HL-60 (cell line): Measurements from ENCODE around the gene CLCF1.

ENCODE experiments used
- POLR2AphosphoS5 ChIP-seq: IDR thresholded peaks from 2 replicates; pipeline ENCODE4 v1.6.1; 2012; ENCODE audit warnings: low read depth
- TF ChIP-seq, protein P1 (sequence below): IDR thresholded peaks from one replicate; pipeline ENCODE4 v1.5.1; 2011; ENCODE audit warnings: low read length, control low read depth, inconsistent platforms; ENCODE audit not compliant: insufficient read depth

DNA sequence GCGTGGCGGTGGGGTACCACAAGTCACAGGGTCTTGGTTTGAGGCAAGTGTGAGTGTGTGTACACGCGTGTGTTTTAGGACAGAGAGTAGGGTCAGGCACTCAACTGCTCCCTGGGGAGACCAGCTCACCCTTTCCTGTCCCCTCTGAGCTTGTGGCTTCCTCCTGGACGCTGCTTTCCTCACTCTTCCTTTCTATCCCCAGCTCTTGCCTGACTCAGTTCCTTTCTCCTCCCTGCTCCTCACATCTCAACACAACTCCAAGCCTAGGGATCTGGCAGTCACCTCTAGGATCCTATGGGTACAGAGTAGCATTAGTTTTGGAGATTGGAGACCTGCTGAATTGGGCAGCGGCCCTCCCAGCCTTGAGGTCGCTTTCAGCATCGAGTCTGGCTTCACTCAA is 4.1 kb downstream of the CLCF1 start:
- TF ChIP-seq, protein P1, sequence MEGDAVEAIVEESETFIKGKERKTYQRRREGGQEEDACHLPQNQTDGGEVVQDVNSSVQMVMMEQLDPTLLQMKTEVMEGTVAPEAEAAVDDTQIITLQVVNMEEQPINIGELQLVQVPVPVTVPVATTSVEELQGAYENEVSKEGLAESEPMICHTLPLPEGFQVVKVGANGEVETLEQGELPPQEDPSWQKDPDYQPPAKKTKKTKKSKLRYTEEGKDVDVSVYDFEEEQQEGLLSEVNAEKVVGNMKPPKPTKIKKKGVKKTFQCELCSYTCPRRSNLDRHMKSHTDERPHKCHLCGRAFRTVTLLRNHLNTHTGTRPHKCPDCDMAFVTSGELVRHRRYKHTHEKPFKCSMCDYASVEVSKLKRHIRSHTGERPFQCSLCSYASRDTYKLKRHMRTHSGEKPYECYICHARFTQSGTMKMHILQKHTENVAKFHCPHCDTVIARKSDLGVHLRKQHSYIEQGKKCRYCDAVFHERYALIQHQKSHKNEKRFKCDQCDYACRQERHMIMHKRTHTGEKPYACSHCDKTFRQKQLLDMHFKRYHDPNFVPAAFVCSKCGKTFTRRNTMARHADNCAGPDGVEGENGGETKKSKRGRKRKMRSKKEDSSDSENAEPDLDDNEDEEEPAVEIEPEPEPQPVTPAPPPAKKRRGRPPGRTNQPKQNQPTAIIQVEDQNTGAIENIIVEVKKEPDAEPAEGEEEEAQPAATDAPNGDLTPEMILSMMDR: no peak
- no peak for TF ChIP-seq POLR2AphosphoS5
